NCI-H2196 (cell line): ENCODE measurements around the gene LZTS3.
"Not testable (repeated sequence)": the region's sequence is repeated elsewhere in the genome, so short reads cannot be mapped to it uniquely, and the experiment has no call there.

ENCODE experiments used
- DNase-seq: peaks from one replicate; lab custom pipeline; 2025; ENCODE audit not compliant: unreplicated experiment; lab: John Stamatoyannopoulos, UW

Gene LZTS3

GRCh38 chr20:3192226-3193015, 19.1 kb upstream of the LZTS3 start:
- no peak for DNase-seq

GRCh38 chr20:3190681-3191111, 17.3 kb upstream of the LZTS3 start:
- DNase-seq: no peak

GRCh38 chr20:3189561-3190131, 16.3 kb upstream of the LZTS3 start:
- DNase-seq: no peak

- no peak for DNase-seq
Observed at GRCh38 chr20:3188823-3189413, 15.6 kb upstream of the LZTS3 start.

GRCh38 chr20:3187861-3188260, 14.5 kb upstream of the LZTS3 start:
- DNase-seq: not testable (repeated sequence)

- DNase-seq: no peak
Observed at GRCh38 chr20:3183896-3184612, 10.7 kb upstream of the LZTS3 start.

GRCh38 chr20:3182429-3182828, 9.1 kb upstream of the LZTS3 start:
- not testable (repeated sequence) for DNase-seq

- DNase-seq: peak; percentile 41
Observed at GRCh38 chr20:3181270-3181669, 7.9 kb upstream of the LZTS3 start.

GRCh38 chr20:3180319-3180718, 7.0 kb upstream of the LZTS3 start:
- no peak for DNase-seq

- DNase-seq: no peak
Observed at GRCh38 chr20:3177746-3178485, 4.6 kb upstream of the LZTS3 start.

GRCh38 chr20:3175270-3175669, 1.9 kb upstream of the LZTS3 start:
- no peak for DNase-seq

- no peak for DNase-seq
Observed at GRCh38 chr20:3174442-3175261, 1.3 kb upstream of the LZTS3 start.

GRCh38 chr20:3173610-3174441, 477 bp upstream of the LZTS3 start:
- DNase-seq: peak; percentile 92

GRCh38 chr20:3172126-3172932, 1.0 kb downstream of the LZTS3 start:
- DNase-seq: no peak

GRCh38 chr20:3171391-3172125, 1.8 kb downstream of the LZTS3 start:
- no peak for DNase-seq

- no peak for DNase-seq
Observed at GRCh38 chr20:3168829-3169590, 4.3 kb downstream of the LZTS3 start.
